ENCODE data around the gene OR11G2.
"Not testable (repeated sequence)": the region's sequence is repeated elsewhere in the genome, so short reads cannot be mapped to it uniquely, and the experiment has no call there.

DNA sequence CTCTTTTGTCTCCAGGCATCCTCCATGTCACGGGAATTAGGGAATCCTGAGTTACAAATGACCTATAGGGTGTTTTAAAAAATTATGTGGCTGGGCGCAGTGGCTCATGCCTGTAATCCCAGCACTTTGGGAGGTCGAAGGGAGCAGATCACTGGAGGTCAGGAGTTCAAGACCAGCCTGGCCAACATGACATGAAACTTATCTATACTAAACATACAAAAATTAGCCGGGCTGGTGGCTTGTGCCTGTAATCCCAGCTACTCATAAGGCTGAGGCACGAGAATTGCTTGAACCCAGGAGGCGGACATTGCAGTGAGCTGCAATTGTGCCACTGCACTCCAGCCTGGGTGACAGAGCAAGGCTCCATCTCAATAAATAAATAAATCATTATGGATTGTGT is 4.5 kb downstream of the OR11G2 start:
- TF ChIP-seq EZH2 (optimal IDR thresholded peaks at IDR 0.05; ENCODE audit: low read depth, low read length); CTCF (IDR thresholded peaks at IDR 0.05; ENCODE audit: low read length): not testable (repeated sequence)

Data from MM.1S (cell line).